Fibroblast of villous mesenchyme (primary cell): ENCODE data around the gene SBF2. TPM values are rescaled to one million over a fixed set of nuclear protein-coding genes. Genes with fewer than 3 reads are reported as not detected.

ENCODE experiments used
- DNase-seq: peaks from one replicate; pipeline ENCODE4 v3.0.0-alpha.2; 2010; ENCODE audit warnings: low read depth
- H3K4me3 ChIP-seq: 2 replicates; pipeline ENCODE4 v1.5.1; 2011; ENCODE audit warnings: low read depth, mild to moderate bottlenecking, low read length
- total RNA-seq: library from RNA; depleted of rRNA; stranded (reverse); fragments of >200 nt; gene quantifications from 2 replicates; pipeline ENCODE4 v1.2.3, GENCODE V29; 2012
- TF ChIP-seq, protein P1 (sequence below): IDR thresholded peaks from 2 replicates; pipeline ENCODE4 v1.5.1; 2012; ENCODE audit warnings: low read depth, mild to moderate bottlenecking, low read length; ENCODE audit not compliant: insufficient read depth

The SBF2 gene
- total RNA-seq, 1 donor: 35.0 TPM

DNA sequence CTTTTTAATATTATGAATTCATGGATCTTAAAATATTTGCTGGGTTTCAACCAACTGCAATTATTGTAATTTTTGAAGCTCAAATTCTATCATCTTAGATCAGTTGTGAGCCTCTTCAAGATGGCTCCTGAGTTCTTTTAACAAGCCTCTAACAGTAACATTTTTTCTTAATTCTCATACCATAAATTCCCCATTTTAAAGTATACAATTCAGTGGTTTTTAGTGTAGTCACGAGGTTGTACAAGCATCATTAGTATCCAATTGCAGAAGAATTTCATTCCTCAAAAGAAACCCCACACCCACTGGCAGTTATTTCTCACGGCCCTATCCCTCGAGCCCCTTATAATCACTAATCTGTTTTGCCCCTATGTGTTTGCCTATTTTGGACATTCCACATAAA is 270.8 kb downstream of the SBF2 start:
- TF ChIP-seq, protein P1, sequence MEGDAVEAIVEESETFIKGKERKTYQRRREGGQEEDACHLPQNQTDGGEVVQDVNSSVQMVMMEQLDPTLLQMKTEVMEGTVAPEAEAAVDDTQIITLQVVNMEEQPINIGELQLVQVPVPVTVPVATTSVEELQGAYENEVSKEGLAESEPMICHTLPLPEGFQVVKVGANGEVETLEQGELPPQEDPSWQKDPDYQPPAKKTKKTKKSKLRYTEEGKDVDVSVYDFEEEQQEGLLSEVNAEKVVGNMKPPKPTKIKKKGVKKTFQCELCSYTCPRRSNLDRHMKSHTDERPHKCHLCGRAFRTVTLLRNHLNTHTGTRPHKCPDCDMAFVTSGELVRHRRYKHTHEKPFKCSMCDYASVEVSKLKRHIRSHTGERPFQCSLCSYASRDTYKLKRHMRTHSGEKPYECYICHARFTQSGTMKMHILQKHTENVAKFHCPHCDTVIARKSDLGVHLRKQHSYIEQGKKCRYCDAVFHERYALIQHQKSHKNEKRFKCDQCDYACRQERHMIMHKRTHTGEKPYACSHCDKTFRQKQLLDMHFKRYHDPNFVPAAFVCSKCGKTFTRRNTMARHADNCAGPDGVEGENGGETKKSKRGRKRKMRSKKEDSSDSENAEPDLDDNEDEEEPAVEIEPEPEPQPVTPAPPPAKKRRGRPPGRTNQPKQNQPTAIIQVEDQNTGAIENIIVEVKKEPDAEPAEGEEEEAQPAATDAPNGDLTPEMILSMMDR: no peak

DNA sequence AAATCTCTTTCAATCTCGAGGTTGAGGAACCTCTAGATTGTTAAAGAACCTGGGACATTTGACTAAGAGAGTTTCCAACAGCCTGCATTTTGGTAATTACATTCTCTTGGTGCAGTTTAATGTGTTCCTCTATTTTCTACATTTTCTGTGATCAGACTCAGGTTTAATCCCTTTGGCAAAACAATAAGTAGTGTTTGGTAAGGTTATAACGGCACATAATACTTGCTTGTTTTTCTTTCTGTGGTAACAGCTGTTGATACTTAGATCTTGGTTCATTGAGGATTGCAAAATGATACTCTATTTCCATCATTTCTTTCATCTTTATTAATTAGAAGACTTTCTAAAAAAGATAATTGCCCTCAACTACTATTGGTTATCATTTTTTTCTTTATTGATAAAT is 271.3 kb downstream of the SBF2 start:
- no peak overlapping the region for H3K4me3 ChIP-seq
- TF ChIP-seq, protein P1: no peak
- DNase-seq: no peak

More for the DNA sequence above, 270.8 kb downstream of the SBF2 start:
- H3K4me3 ChIP-seq: no peak overlapping the region
- DNase-seq: no peak

DNA sequence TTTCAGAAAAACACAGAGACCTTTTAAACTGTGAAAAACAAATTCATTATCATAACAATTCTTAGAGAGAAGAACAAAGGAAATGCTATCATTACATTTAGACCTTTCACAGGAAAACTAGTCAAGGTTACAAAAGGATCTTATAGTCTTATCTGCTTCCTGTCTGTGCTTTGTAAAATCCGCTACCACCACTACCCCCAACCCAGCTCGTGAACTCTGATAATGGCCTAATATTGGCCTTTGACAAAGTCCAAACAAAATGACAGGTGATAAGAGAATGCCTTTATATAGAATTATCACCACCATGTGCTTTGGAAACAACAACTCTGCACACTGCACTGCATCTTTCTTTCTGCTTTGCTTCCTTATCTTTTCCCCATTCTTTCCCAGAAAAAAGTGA is 272.5 kb downstream of the SBF2 start:
- no peak overlapping the region for H3K4me3 ChIP-seq
- no peak for DNase-seq
- TF ChIP-seq, protein P1: no peak

DNA sequence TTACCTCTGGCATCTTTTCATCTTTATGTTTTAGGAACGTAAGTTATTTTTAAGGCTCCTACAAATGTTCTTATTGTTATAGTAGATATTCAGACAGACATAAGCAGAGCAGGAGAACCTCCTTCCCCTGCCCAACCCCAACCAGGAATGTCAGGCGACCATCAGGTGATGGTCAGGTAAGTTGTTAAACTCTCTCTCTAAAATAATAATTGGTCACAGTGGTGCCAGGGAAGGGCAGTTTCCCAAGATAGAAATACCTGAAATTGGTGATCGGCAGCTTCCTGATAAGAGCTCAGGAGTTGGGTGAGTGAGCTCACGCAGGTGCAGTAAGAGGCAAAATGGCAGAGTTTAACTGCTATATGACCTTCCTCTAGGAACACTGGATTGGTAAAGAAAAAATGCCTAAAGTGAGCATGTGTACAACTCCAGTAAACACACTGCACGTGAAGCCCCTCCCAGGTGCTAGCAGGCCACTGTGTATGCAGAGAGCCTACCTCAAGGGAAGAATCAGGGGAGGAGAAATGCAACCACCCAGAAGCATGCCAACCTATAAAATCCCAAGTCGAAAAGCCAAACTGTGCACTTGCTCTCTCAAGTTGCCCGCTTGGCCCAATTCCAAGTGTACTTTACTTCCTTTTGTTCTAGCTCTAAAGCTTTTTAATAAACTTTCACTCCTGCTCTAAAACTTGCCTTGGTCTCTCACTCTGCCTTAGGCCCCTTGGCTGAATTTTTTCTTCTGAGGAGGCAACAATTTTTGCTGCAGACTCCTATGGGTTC is 273.9 kb downstream of the SBF2 start:
- H3K4me3 ChIP-seq: no peak overlapping the region
- no peak for DNase-seq
- TF ChIP-seq, protein P1: no peak

DNA sequence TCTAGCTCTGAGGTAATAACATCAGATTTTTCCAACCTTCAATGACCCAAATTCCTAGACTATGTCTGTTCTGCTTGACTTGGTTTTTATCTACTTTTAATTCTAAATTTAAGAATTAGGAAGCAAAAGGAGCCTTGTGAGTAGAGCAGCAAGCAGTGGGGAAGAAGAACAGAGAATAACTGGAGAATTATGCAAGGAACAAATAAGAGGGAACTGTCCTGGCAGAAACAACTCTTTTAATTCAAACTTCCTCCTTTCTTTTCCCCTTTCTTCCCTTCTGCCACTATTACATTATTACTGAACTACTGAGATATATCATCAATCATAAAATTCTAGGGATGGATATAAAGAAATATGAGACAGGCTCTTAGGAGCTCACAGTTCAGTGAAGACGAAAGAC is 276.1 kb downstream of the SBF2 start:
- no peak for DNase-seq
- TF ChIP-seq, protein P1: no peak
- no peak overlapping the region for H3K4me3 ChIP-seq

DNA sequence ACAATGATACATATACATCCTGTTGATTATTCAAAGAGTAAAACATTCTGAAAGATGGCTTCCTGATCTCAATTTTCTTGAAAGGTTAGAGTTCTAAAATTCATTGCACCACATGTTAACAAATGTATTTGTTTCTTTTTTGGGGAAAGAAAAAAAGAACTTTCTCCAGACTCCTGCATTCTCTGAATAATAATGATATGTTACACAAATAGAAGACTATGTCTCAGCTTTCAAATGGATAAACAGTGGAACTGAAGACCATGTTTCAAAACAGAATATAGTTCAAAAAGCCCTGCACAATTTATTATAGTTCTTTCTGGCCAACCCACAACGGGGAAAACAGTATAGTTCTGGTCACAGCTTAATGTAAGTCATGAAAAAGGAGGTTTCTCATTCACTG is 277.0 kb downstream of the SBF2 start:
- TF ChIP-seq, protein P1: no peak
- no peak overlapping the region for H3K4me3 ChIP-seq
- no peak for DNase-seq

DNA sequence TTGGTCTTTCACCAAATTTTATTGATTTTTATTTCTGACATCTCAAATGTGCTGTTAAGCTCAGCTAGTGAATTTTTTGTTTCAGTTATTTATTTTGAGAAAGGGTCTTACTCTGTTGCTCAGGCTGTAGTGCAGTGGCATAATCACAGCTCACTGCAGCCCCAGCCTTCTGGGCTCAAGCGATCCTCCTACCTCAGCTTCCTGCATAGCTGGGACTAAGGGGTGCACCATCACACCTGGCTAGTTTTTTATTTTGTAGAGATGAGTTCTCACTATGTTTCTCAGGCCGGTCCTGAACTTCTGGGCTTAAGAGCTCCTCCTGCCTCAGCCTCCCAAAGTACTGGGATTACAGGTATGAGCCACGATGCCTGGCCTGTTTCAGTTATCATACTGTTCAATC is 282.0 kb downstream of the SBF2 start:
- no peak for DNase-seq
- TF ChIP-seq, protein P1: no peak
- no peak overlapping the region for H3K4me3 ChIP-seq
